Amniotic stem cell (primary cell): ENCODE measurements around the gene OCIAD1.
A peak's percentile ranks its signal among the peaks of the same experiment; 100 is the strongest.

Experiments used
- DNase-seq: peaks from one replicate; lab custom pipeline; 2025; lab: John Stamatoyannopoulos, UW

Gene OCIAD1

DNA sequence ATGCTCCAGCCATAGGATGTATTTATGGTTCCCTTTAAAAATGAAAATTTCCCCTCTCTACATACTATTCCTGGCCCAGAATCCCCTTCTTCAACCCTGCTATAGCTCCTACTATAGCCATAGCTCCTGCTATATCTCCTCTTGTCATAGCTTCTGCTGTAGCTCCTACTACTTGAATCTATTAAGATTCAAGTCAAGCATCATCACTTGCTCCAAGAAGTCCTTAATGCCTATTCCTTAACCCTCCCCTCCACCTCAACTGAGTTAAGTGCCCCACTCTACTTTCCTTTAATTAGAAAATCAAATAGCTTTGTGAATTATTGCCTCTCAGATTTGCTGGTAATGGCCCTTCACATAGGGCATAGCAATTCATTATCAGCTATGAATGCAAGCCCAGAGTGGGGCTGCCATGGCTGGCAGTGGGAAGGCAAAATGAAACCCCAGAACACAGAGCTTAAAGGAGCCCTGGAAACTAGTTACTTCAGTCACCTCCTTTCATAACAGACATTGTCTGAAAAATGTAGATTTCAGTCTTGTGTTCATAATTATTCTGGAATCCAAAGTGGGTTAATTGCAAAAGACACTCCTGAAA lies 60.2 kb downstream of the OCIAD1 start:
- no peak for DNase-seq

DNA sequence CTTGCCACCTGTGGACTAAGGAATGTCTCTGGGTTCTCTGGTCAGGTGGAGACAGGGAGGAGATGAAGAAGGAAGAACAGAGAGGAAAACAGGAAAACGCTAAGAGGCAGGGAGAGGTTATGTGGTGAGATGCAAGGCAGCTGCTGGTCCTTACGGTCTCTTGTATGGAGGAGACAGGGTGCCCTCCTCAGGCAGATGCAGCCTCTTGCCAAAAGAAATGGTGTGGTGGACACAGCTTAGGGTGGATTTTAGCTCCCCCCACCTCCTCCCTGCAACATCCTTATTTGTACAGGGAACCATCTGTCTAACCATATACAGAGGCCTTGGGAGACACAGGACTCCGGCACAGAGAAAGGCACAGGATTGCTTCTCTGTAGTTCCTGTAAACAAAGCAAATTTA lies 66.0 kb downstream of the OCIAD1 start:
- DNase-seq: no peak

DNA sequence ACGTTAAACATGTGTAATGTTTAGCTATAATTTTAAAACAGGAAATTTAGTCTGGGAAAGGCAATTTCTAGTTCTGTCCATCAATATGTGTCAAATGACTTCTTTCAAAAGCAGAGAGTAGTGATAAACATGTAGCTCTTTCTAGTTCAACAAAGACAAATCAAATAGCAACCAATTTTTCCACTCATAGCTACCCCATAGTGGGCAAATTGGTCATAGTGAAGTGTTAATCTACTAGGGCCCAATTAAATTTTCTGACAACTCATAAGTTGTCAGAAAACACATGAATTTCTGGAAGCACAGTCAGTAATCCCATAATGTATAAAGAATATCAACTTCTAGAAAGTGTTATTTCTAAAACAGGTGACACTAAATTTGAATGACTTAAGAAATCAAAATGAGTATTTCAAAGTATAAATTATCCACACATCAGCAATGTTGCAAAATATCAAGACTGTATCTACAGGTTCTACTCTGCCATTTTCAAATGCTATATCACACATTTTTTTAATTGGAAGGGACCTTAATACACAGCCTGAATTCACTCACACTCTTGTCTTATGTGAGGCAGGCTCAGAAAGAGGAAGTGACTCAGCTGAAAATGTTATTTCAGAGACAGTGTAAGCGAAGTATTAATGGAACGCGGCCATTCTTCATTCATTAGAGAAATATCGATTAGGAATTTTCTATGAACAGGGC lies 68.0 kb downstream of the OCIAD1 start:
- DNase-seq: no peak

DNA sequence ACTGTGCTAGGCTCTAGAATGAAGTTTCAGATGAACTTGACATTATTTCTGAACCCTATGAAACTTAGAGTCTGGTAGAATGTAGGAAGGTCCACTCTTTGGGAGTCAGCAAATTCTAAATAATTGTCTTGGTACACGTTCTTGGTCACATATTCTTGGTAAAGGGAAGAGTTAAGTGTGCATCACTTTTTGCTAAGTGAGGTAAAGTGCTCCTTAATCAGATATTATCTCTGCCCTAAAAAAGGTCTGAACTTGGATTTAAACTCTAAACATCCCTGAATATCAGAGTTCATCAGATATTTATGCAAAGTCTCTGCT lies 68.5 kb downstream of the OCIAD1 start:
- no peak for DNase-seq

DNA sequence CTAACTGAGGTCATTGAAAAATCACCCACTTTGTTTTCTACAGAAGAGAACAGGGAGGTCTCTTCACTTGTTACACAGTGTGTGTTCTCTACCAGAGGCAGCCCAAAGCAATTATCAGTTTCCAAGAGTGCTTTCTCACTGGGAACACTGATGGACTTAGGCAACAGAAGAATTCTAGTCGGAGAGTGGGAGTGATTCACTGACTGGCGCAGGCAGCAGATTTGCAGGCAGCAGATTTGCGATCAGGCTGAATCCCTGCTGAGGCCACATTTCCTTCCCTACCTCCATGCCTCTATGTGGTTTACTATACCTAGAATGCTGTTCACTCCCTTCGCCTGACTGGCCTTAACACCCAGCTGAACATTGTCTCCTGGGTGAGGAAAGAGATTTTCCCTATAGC lies 69.1 kb downstream of the OCIAD1 start:
- no peak for DNase-seq

DNA sequence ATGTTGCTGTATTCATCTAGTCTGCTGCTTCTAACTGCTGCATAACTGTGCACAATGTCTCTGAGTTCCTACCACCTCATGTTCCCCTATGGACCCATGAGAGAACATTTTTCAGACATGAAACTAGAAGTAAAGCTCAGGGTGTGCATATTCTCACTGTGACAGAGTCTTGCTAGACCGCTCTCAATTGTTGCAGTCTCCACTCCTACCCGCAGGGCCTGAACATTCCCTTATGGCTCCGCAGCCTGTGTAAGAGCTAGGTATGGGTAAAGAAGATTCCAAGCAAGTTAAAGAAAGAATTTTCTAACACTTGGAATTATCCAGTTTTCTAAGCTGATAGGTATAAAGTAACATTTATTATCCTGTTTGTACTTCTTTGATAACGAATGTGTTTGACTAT lies 70.3 kb downstream of the OCIAD1 start:
- DNase-seq: no peak

DNA sequence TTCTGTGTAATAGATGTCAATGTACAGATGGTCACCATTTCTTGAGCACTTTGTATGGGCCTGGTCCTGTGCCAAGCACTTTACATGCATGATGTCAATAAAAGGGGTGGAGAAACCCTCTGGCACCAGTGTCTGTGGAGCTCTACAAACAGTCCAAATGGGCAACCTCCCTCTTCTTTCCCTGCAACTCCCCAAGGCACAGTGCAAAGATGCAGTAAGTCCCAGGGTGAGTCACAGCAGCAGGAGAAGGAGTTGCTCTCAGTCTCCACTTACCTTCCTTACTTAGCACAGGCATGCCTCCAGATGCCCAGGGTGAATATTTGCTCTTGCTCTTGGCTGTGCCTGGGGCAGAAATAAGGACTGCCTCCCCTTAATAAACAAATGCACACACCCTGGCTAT lies 71.4 kb downstream of the OCIAD1 start:
- DNase-seq: no peak

DNA sequence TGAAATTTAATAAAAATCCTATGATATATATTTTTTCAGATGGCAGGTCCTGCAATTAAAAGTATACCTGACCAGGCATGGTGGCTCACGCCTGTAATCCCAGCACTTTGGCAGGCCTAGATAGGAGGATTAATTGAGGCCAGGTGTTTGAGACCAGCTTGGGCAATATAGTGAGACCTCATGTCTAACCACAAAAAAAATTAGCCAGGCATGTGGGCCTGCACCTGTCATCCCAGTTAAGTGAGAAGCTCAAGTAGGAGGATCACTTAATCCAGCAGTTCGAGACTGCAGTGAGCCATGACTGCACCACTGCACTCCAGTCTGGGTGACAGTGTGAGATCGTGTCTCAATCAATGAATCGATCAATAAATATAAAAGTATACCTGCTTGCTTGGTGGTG lies 73.2 kb downstream of the OCIAD1 start:
- no peak for DNase-seq

DNA sequence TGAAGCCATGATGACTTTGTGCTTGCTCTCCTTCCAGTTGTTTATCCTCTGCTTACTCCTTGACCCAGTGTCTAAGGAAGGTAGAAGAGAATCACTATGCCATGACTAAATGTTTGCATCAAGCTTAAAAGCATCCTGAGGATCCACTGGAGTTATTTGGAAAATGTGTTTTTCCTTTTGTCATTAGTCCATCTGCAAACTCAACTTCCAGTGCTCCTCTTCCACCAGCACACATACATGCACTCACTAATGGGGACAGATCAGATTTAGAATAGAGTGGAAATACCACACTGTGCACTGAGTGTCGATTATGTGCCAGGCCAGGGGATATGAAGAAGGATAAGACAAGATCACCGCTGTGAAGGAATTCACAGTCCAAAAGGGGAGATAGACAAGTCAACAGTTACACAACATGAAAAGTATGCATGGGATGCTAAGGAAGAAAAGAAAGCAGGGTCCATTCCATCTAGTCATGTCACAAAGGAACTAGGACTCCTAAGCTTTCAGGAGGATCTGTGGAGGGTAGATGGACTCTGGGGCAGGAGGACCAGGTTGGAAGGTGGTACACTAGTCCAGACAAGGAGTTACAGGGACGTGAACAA lies 73.8 kb downstream of the OCIAD1 start:
- DNase-seq: no peak

DNA sequence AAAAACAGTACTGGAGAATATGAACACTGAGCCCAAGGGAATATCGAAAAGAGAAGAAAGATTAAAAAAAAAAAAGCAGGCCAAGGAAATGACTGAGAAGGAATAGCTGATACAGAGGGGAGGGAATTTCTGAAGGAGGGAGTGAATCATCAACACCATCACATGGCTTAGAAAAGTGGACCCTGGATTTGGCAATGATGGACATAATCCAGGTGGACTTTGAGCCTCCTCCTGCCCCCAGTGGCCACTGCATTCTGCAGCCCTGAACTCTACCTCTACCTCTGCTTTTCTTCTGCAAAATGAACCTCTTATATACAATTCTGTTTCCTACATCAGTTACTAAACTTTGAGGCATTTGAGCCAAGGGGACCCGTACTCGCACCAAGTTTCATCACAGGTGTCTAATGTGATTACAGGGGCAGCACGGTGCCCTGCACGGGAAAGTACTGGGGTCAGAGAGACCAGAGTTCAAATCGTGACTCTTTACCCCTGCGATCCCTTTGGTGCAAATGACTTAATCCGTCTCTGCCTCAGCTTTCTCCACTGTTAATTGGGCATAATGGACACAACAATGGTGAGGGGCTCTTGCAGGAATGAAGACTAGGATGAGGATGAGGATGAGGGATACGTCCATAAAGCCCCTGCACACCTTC lies 74.6 kb downstream of the OCIAD1 start:
- DNase-seq: no peak

DNA sequence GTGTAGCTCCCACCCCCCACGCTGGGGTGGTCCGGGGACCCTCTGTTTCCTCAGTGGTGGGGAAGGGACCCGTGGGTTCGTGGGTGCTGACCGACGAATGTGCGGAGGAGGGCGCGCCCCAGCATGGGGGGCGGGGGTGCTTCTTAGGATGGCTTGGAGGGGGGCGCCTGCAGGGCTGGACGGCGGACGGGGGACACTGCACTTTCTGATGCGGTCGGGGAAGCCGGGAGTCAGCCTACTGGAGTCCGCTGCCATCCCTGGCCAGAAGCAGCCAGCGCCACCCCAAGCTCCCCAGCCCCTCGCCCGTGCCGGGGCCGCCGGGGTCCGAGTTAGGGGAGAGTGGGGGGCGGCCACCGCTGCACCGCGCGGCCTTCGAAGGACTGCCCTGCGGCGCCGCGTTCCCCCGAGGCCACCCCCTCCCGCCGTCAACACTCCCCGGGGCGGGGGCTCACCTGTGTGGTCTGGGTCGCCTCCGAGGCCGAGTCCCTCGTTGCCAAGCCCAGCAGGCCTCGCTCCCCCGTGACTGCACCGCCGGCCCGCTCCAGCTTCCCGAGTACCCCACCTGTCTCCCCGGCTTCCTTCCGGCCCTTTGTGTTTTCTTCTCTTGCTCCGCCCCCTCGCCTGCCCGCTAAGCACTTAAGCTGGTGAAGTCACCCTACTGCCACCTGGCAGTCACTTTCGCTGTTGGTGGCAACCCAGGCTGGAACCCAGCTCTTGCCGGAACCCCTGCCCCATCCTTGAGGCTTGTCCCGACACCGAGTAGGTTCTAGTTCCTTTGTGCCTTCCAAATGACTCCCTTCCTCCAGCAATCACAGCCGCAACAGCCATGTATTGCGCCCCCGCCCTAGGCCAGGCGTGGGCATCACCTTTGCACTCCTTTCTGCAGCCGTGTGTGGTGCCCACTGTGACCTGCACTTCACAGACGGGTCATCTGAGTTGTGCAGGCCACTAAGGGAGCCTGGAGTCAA lies 75.6 kb downstream of the OCIAD1 start, which contains the start of gene OCIAD2:
OCIAD2 (minus strand) TSS at position 569 of the 968 bp plus-strand sequence. CDS start 2,225 bp downstream, outside the sequence.
- no peak for DNase-seq

DNA sequence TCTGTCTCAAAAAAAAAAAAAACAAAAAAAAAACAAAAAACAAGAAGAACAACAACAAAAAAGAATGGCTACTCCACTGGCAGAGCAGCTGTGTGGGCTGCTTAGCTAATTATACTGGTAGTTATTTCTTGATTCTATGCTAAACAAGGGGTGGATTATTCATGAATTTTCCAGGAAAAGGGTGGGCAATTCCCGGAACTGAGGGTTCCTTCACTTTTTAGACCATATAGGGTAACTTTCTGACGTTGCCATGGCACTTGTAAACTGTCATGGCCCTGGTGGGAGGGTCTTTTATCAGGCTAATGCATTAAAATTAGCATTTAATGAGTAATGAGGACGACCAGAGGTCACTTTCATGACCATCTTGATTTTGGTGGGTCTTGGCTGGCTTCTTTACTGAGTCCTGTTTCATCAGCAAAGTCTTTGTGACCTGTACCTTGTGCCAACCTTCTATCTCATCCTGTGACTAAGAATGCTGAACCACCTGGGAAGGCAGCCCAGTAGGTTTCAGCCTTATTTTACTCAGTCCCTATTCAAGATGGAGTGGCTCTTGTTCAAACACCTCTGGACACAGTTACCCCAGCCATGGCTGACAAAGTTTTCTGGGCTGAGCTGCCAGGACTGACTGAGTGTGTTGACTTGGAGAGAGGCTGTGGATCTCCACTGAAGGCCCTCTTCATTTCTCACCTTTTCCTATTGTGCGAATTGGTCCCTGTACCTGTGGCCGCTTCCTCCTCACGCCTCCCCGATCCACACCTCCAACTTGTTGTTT lies 77.0 kb downstream of the OCIAD1 start:
- DNase-seq: no peak

DNA sequence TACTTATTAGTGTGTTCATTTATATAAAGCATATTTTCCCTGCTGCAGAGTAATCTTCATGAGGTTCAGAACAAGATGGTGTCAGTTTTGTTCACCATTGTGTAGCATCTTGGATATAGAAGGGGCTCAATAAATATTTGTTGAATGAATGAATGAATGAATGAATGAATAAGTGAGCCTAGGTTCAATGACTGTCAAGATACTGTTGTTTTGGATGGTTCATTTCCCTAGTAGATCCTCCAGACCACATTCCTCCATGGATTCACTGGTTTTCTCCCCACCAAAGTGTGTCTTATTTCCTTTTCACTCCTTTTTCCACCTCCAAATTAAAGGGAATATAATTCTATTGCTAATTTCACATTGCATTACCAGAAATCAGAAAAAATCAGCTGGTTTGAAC lies 77.8 kb downstream of the OCIAD1 start:
- no peak for DNase-seq

DNA sequence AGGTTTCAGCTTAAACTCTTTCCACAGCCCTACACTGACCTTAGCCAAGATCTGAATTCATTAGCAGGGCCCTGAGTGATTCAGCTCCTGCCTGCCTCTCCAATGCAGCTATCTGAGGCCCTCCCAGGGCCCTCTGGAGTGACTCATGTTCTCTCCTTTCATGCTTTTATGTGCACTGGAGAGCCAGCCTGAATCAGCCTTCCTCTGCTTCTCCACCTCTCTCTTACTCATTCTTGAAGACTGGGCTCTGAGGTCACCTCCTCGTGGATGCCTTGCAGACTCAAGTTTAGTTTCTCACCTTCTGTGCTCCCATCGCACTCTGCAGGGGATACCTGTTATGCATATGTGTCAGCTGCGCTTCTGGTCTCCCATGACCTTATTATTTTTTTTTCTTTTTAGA lies 78.8 kb downstream of the OCIAD1 start:
- DNase-seq: peak; percentile 95

DNA sequence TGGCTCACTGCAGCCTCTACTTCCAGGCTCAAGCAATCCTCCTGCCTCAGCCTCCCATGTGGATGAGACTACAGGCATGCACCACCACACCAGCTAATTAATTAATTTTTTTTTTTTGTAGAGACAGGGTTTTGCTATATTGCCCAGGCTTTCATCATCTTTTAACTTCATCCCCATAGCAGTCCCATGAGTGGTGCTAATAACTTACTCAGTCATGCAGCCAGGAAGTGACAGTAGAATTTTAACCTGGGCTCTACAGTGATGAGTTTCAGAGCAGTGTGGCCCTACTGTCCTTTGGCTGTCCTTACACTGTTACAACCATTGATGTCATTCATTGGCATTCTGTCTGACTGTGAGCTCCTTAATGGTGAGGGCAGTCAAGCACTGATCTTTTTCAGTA lies 79.6 kb downstream of the OCIAD1 start:
- no peak for DNase-seq
